Brain pericyte (primary cell): ENCODE measurements around the gene PPP1R16B.

Experiments
- DNase-seq: peaks from one replicate; pipeline ENCODE4 v3.0.0-alpha.2; 2012; ENCODE audit warnings: low read depth, low spot score

The PPP1R16B gene

DNA sequence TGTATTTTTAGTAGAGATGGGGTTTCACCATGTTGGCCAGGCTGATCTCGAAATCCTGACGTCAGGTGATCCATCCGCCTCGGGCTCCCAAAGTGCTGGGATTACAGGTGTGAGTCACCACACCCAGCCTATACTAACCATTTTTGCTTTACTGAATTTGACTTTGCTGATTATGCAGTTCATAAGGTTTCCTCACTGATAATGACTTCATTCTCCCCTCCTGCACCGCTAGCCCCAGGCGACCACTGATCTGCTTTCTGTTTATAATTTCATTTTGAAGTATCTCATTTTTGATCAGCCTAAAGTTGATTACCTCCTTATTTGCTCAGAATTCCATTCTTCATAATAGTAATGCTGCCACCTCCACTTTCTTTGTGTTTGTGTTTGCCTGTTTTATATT, 72.0 kb downstream of the PPP1R16B start:
- DNase-seq: no peak

DNA sequence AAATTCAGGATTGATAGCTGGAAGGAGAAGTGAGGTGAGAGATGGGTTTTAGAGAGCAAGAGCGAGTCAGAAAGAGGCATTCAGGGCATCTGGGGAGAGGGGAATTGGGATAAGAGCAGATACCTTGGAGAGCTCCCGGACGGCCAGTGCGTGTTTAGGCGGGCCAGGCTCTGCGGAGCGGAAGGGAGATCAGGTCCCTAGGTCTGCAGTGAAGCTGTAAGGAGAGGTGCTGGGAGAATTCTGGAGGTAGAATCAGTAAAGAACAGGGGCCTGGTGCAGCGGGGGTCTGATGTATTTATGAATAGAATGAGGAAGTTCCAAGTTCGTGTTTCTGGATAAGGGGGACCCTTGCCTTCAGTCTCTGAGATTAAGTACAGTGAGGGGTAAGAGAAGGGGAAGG, 73.4 kb downstream of the PPP1R16B start:
- DNase-seq: no peak

DNA sequence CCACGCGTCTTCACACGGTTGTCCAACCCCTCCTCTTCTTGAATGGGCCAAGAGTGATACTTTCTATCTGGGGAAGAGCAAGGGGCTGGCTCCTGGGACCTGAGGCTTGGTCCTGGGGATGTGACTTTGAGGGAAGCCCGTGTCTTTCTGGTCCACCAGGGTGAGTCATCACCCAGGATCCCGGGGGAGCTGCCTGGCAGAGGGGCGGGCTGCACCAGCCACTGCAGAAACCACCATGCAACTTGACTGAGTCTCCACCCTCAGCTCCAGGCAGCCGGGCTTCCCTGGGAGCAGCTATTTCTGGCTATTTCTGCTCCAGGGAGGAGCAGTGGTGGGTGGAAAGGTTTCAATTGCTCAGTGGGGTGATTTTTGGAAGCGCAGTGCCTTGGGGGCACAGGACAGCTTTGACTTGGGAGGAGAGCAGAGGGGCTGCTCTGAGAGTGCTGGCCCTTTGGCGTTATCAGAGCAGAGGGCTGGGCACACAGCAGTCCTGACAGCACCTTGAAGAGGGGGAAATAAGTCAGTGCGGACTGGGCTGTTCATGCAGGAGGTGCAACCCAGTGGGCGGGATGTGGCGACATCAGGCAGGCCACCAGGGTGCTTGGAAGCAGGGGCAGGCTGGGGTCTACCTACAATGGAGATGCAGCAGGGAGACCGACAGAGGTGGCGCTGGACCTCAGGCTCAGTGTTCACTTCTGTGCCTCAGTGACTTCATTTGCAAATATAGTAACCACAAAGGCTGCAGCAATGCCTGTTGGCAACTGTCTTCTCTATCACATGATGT, 75.6 kb downstream of the PPP1R16B start:
- no peak for DNase-seq

DNA sequence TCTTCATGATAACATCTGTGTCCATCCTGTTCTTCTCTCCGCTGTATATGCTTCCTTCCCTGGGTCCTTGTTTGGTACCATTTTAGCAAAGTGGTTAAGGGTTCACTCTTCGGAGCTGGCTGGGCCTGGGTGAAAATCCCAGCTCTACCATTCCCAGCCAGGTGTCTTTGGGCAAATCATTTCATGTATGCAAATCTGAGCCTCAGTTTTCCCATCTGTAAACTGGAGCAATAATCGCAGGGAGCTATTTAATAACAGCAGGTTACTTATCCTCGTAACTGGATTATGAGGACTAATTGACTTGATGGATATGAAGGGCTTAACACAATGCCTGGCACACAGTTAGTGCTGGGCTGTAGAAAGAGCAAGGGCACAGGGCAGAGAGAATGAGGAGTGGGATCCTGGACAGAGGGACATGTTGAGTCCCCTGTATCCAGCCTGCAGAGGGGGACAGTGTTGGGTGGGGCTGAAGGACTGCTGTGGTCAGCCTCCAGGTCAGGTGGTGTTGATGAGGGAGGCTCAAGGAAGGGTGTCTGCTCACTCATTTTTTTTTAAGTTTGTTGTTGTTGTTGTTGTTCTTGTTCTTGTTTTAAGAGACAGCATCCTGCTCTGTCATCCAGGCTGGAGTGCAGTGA, 76.4 kb downstream of the PPP1R16B start:
- no peak for DNase-seq

DNA sequence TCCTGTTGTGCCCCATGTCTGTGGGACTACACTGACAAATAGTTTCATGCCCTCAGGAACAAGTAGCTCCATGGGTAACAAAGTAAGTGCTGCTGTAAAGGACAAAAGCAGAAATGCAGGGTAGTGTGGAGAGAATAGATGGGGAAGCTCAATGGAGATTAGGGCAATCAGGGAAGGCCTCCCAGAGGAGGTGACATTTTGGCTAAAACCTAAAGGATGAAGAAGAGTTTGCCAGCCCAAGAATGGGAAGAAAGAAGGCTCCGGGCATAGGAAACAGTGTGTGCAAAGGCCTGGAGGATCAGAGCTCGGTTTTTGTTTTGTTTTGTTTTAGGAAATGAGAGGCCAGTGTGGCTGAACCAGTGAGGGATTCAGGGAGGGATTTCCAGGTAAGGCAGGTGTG, 77.1 kb downstream of the PPP1R16B start:
- no peak for DNase-seq

DNA sequence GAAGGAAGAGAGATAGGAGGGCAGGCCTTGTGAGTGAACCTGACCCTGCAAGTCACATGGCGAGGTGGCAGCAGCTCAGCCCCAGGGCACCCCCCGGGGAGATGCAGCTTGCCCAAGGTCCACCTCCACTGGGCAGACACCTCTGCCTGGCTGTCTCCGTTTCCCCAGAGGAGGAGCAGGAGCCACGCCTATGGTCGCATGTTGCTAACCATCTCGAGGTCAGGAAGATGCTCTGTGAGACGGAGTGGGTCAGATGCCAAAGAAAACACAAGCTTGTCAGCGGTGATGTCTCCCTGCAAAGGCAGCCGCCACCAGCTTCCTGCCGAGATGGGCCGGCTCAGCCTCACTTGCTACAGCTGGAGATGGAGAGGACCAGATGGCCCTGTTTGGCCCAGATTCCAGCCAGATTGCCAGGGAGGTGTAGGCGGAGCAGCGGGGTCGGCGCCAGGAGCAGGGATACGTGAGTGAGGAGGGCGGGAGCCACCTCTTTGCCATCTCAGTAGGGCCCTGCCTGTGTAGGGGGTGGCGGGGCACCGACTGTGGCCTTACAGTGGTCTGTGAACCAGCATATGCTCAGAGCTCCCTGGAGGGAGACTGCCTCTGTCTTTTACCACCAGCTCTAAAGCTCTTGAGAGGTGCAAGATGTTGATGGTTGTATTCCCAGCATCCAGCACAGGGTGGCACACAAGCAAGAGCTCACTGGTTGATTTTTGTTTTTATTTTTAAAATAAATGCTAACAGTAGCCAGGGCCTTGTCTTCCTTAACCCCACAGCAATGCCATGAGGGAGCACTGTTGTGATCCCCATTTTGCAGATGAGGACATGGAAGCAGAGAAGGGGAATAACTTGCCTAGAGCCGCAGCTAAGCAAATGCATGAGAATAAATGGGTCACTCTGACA, 77.8 kb downstream of the PPP1R16B start:
- DNase-seq: no peak

DNA sequence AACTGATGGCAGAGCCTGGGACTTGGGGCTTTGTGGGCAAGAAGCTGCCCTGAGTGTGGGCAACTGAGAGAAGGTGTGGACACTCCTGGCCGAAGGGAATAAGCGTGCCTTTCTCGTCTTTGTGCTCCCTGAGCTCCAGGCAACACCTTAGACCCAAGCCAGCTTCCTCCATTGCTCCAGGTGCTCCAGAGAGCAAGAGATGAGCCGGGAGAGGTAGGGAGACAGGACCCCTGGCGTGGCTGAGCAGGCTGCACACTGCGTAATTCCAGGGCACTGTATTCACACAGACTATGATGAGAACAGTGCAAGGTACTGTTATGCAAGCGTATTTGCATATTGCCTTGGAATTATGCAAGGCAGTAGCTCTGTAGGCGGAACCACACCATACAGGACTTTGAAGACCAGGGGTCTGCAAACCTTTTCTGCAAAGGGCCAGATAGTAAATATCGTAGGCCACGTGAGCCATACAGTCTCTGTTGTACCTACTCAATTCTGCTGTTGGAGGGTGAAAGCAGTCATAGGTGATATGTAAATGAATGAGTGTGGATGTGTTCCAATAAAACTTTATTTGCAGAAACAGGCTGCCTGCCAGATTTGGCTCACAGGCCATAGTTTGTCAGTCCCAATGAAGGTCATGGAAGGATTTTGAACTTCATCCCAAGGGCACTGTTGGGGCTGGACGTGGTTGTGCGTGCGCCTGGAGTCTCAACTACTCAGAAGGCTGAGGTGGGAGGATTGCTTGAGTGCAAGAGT, 78.7 kb downstream of the PPP1R16B start:
- no peak for DNase-seq

DNA sequence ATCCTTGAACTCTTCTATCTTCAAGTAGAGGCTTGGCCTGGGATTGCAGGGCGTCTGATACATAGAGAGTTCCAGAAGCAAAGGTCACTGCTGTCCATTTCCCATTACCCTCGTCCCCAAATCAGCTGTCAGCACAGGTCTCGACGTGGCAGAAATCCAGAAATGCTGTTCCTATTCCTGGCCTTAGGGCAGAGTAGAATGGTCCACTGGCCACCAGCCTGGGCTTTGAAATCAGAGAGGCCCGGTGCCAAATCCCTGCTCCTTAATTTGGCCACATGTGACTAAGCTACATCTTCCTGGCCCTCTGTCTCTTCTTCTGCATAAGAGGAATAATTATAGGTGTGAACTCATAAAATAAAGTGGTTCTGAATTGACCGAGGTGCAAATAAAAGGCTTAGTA, 79.9 kb downstream of the PPP1R16B start:
- DNase-seq: no peak

DNA sequence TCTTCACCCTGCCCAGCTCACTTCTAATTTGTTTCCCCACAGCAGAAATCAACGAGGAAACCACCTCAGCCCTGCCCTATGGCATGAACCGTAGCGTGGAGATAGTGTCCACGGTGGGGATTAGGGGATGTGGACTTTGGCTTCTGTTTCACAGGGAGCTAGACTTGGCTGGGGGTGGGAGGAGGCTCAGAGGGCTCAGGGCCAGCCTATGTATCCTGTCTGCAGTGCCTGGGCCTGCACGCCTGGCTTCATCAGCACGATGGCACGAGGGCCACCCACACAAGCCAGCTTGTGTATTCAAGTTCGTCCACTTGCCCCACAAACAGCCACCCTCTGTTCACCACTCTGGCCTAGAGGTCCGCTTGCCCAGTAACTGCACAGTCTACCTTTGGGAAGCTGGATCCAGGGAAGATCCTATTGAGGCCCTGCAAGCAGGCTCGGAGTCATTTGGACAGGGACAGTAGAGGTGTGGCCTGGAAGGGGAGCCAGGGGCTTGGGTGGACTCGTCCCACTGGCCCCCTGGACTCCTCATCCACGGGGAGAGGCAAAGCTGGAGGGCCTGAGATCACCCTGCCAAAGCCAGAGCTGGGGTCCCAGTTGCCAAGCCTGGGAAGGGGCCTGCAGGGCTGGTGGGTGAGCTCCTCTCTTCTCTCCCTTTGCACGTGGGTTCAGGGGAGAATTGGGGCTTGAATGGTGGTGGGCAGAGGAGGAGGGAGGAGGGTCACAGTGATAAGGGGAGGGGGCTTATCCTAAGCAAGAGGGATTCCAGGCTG, 82.7 kb downstream of the PPP1R16B start:
- DNase-seq: no peak

DNA sequence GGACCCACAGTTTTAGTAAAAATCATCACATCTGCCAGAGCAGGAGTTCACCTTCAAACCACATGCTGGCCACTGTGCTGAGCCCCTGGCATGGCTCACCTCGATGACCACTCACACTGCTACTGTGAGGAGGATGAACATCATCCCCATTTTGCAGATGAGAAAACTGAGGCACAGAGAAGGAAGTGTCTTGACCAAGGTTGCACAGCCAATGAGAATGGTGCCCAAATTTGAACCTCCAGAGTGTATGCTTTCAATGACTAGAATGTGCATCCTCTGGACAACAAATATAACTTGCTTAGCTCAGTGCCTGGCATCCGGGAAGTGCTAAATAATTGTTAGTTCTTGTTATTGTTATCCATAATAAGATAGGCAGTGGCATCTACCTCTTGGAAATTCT, 83.6 kb downstream of the PPP1R16B start:
- DNase-seq: no peak

DNA sequence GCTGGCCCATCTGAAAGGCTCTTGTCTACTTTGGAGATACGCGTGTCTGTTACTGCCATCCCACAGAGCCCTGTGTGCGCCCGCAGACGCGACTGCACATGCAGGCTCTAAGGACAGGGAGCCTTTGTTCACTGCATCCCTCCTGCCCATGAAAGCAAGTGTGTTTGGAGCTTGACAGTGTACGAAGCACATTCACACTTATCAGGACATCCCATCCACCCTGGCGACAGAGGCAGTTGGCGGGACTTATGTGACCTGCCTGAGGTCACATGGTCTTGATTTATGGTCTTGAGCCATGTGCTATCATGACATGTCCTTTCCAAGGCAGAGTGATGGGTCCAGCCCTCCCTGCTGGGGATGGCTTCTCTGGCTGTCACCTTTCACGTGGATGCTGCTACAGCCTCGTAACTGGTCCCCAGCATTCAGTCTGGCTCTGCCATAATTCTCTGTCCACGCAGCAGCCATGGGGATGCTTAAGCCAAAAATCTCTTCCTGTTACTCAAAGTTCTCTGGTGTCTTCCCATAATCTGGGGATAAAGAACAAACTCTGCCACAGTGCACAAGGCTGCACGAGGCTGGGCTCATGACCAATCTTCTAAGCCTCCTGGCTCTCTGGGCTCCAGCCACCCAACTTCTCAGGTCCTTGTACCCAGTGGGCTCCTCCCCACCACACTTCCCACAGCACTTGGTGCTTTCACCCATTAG, 84.4 kb downstream of the PPP1R16B start:
- no peak for DNase-seq

DNA sequence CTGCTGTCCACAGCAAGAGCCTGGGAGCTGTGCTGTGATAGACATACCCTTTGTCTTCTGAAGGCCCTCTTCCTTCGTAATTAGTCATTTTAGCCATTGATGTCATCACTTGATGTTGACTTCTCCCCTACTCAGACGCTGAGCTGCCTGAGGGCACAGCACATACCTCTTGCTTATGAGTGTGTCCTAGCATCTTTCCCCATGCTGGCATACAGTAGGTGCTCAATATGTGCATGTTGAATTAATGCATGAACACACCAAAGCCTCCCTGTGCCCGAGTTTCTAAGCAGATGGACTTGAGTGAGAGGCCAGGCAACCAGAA, 85.0 kb downstream of the PPP1R16B start:
- DNase-seq: no peak

DNA sequence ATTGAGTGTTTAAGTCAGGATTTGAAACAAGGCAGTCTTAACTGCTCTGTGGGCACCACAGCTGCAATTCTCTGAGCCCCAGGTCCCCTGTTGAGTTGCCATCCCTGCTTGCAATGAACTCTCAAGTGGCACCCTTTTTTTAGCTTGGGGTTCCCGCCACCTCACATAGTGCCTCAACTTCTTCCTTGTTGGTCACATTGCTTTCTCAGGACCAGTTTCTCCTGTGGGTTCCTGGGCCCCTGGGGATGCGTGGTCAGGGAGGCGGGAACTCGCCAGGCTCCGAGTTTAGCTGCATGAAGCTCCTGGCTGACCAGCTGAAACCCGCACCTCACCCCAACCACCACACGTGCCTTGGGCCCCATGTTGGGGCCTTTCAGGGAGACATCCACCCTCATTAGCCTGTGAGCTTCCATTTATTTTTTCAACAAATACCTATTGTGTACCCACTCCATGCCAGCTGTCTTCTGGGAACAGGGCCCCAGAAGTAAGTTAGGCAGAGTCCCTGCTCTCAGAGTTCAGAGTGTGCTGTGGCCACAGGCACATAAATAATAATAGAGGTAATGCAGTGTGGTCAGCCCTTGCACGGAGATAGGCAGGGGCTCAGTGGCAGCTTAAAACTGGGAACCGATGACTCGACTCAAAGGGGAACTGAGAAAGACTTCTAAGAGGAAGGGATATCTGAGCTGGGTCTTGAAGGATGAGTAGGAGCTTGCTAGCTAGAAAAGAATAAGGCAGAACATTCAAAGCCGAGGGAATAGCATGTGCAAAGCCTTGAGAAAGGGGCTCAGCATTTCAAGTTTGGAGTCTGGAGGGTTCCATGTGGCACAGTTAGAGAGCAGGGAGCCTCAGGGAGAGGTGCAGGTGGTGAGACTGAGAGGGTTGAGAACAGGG, 86.8 kb downstream of the PPP1R16B start:
- no peak for DNase-seq

DNA sequence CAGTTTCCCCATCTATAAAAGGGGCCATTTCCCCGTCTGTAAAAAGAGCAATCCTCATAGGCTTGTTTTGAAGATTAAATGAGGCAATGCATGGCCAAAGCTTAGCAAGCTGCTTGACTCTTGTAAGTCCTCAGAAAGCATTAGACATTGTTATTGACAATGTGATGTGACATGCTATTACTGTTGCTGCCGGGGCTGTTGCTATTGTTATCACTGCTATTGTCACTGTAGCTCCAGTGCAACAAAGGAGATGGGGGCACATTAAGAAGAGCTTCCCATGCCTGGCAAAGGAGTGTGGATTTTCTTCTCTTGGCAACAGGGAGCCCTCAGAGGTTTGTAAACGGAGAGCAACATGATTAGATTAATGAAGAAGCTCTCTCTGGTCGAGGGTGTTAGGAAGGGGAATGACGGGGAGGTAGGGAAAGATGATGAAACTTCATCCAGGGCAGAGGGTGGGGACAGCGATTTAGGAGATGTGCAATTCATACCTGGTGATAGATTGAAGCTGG, 87.6 kb downstream of the PPP1R16B start:
- DNase-seq: no peak

DNA sequence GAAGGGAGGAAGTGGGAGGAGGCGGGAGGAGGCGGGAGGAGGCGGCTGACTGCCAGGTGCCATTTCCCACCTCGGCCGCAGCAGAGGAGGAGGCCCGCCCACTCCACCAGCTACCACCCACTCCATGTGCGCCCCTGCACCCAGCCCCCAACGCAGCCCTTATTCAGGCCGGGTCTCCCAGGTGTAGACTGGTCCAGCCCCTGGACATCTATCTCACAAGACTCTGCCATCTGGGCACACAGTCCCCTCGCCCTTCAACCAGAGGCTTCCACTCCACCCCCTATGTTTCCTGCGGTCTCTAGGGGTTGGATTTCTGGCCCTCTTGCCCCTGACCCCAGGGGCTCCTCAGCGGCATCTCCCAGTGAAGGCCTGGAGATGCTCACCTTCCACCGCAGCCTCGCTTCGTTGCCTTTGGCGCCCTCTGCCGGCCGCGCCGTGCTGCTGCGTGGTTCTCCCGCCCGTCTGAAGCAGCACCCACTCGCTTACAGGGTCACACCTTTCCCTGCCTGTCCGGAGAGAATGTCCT, 88.1 kb downstream of the PPP1R16B start:
- no peak for DNase-seq

DNA sequence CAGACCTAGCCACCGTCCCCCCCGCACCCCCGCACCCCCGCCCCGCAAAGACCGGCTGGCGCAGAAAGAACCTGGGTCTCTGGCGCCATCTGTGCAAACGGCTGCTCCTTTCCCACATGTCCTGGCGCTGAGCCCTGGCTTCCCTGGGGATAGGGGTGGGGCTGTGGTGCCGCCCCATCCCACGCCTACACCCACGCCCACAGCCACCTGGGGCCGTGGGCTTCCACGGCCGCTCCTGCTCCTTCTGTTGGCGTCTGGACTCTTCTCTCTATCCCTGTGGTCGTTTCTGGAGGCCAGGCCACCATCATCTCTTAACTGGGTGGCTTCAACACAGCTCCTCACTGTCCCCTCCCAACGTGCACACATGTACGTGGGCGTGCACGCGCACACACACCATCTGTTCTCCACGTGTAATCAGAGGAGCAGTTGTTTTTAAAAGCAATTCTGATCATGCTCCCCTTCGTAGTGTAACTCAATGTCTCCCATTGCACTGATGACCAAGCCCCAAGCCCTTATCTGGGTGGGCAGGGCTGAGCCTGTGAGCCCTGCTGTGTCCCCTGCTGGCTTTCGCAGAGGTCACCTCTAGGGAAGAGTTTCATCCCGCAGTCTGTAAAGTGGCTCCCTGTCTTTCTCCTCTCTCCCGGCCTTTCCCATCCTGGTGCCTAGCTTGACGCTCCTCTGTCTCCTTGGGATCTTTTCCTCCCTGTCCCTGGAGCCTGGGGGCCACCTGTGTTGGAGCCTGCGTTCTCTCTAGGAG, 88.8 kb downstream of the PPP1R16B start:
- DNase-seq: no peak

DNA sequence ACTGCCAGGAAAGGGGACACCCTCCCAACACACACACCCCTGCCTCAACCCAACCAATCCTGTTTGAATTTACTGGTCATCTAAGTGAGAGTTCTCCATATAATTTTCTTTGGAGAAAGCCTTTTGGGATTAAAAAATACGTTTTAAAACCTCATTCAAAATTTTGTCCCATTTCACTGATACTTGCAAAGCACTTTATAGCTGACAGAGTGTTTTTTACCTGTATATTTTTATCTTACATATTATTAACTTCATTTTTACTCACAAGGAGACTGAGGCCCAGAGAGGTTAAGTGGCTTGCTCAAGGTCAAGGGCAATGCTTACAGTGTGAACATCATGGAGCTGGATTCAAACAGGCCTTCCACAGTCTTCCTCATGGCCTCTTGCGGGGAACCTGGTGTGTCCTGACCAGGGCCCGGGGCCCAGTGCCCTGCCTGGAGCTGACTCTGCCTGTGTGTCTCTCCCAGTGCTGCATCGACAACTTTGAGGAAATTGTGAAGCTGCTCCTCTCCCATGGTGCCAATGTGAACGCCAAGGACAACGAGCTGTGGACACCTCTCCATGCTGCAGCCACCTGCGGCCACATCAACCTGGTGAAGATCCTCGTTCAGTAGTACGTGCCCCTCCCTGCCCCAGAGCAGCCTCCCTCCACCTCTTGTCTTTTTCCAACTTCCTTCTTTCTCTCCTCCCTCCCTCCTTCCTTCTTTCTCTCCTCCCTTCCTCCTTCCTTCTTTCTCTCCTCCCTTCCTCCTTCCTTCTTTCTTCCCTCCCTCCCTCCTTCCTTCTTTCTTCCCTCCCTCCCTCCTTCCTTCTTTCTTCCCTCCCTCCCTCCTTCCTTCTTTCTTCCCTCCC, 89.8 kb downstream of the PPP1R16B start:
- DNase-seq: no peak
